GM21737 (cell line): ENCODE measurements around the gene CCL8.

Source experiments
- ATAC-seq: cut with Tn5 transposase; IDR thresholded peaks from one replicate; pipeline ENCODE4 v1.9.1; 2021; ENCODE audit warnings: mild to moderate bottlenecking, moderate library complexity; ENCODE audit not compliant: unreplicated experiment

CCL8 gene

DNA sequence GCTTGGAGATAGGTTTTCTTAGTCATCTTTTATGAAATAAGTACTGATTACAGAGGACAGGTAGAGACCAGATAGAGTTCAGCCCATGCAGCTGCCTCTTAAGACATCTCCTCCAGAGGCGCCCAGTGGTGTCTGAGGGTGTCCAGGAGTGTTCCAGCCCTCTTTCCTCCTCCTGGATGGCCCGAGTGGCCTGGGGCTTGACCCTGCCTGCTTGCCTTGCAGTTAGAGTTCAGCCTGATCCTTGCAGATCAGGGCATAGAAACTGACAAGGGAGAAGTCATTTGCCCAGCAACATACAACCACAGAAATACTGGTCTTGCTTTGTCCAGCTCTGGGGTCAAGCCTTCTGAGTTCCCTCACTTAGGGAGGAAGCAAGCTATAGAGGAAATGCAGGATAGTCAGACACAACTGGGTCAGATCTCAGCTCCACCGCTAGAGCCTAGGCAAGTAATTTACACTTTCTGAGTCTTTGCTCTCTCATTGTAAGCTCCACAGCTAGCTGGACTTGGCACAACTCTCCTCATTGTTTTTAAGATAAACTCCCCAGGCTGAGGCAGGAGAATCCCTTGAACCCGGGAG is 47.4 kb downstream of the CCL8 start:
- no peak for ATAC-seq

DNA sequence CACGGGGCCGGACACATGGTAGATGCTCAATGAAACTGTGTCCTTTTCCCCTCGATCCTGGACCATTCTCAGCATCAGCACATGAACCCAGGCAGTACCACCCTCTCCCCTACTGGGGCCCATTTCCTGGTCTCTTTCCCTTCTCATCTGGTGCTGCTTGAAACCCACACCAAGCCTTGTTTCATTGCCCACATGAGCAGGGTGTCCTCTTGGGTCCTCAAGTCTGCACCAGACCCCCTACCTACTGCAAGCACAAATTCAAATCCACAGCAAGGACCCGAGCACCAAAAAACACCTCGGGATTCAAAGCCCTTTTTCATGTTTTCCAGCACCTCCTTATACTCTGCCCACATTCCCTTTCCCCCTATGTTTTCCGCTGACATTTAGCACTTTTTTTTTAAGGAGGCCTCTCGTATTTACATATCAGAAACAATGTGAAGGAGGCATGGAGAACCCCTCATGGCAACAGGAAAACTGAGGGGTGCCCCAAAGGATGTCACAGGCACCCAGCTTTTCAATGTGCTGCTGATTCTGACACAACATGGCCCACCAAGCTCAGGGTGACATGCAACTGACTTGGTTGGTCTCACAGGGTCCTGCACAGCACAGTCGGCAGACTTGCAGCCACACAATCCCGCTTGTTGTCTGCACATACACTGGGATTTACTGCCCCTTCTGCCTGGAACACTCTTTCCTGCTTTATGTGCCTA is 48.4 kb downstream of the CCL8 start:
- no peak for ATAC-seq

DNA sequence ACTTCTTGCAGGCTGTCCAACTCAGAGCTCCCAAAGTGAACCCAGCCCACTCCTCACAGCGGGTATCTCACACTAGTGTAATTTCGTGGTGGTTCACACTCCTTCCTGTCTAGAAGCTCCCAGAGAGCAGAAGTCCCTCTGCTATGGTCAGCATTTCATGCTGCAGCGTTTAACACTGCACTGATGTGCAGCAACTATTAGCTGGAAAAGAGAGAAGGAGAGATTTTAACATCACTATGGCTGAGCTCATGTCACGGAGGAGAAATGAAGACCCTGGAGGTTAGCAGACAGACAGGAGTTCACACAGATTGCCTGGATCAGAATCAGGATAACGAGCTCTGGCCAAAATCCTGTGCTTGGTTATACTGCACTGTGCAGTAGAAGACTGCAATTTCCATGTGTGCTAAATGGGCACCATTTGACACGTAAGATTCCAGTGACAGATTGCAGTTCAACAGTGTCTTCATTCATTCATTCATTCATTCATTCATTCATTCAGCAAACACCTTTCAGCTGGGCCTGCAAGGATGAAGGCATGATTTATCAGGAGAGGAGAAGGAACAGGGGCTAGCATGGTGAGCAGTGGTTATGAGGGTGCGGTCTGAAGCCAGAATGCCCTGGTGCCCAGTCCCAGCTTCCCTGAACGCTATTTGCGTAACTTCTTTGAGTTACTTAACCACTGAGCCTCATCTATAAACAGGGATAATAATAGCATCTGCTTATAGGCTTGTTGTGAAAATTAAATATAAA is 49.1 kb downstream of the CCL8 start:
- ATAC-seq = no peak

DNA sequence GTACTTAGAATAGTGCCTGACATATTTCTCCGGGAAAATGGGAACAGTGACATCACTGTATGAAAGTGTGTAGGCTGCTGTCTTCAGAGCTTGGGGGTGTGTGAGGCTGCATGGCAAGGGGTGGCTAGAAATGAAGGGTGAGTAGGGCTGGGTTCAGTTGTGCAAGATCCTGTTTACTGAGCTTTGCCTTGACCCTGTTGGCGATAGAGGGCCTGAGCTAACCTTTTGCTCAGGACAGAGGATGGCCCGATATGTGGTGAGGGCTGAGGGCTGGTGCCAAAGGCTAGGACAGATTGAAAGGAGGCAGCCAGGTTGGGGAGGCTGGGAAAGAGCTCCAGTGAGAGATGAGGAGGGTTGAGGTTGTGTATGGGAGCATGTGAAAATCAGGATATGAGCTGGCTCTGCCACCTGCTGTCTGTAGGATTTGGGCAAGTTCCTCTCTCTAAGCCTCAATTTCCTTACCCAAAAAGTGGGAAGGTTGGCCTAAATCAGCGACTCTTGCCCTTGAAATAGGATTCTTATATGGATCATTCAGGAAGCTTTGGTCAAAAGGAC is 49.8 kb downstream of the CCL8 start:
- no peak for ATAC-seq

GRCh38 chr17:34369571-34369970 is 50.3 kb downstream of the CCL8 start:
- no peak for ATAC-seq

- no peak for ATAC-seq
Measured at GRCh38 chr17:34370376-34370996, 51.3 kb downstream of the CCL8 start.

GRCh38 chr17:34370997-34371395 is 51.8 kb downstream of the CCL8 start:
- ATAC-seq = no peak
